ENCODE results near the gene PCDHGB1. TPM values are rescaled to one million over a fixed set of nuclear protein-coding genes. Genes with fewer than 3 reads are reported as not detected.
"Not testable (repeated sequence)": the region's sequence is repeated elsewhere in the genome, so short reads cannot be mapped to it uniquely, and the experiment has no call there.

PCDHGB1 gene
- total RNA-seq, 2 donors from 2014 or later = 6.8 to 11.4 TPM

- Histone ChIP-seq H3K36me3 (peaks cover 5% of the 10 kb centered on the region), H3K27me3 (replicated peaks; ENCODE audit: insufficient read depth) (no peaks in the 10 kb centered on the region), H3K4me3 (peak overlapping the region; percentile 12), H3K4me1 (ENCODE audit: control insufficient read depth in 1 of 2, low read depth in 2 of 2) (no peaks in the 10 kb centered on the region), H3K9me3 (peaks cover 95% of the 10 kb centered on the region), H3K27ac (no peak overlapping the region)
- DNase-seq (ENCODE audit: low spot score) (no peak), ATAC-seq (ENCODE audit: insufficient number of reproducible peaks, low FRiP score, low read depth) (no peak)
- TF ChIP-seq CTCF (IDR thresholded peaks at IDR 0.05) = no peak
Measured at GRCh38 chr5:141389153-141390042, 39.5 kb downstream of the PCDHGB1 start.

DNA sequence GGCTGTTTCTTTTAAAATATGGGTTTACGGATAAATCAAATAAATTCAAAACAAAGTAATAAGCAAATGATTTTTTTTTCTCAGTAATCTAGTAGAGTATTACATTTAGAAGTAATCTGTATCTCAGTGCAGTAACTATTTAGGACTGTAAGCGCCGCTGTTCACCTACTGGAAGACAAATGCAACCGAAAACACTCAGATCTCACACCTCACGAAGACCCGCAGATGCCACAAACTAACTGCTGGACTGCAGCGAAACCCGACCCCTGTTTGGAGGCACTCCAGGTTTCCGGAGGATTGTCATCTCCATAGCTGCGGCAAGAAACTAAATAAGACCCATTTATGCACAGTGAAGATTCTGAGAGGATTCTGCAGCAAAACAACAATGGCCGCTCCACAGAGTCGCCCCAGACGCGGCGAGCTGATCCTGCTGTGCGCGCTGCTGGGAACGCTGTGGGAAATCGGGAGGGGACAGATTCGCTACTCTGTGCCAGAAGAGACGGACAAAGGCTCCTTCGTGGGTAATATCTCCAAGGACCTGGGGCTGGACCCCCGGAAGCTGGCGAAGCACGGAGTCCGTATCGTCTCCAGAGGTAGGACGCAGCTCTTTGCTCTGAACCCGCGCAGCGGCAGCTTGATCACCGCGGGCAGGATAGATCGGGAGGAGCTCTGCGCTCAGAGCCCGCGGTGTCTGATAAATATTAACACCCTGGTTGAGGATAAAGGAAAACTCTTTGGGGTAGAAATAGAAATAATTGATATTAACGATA is 42.7 kb downstream of the PCDHGB1 start, which contains the start of gene PCDHGA8:
TSS of gene PCDHGA8 (plus strand) at position 205 of the 770 bp plus-strand sequence. CDS start at position 386, 181 bp downstream.
- no peak within 1 kb of the TSS for H3K27ac ChIP-seq
- no peak for TF ChIP-seq CTCF (IDR thresholded peaks at IDR 0.05)
- H3K36me3 ChIP-seq = peaks cover 5% of the 10 kb centered on the region
- ATAC-seq (ENCODE audit: insufficient number of reproducible peaks, low FRiP score, low read depth) (no peak), DNase-seq (ENCODE audit: low spot score) (no peak)
- no peaks in the 10 kb centered on the region for H3K4me1 ChIP-seq (ENCODE audit: control insufficient read depth in 1 of 2, low read depth in 2 of 2)
- peak within 1 kb of the TSS; percentile 32 for H3K4me3 ChIP-seq
- no peaks in the 10 kb centered on the region for H3K27me3 ChIP-seq (replicated peaks; ENCODE audit: insufficient read depth)
- peaks cover 91% of the 10 kb centered on the region for H3K9me3 ChIP-seq

- Histone ChIP-seq H3K9me3 (peaks cover 93% of the 10 kb centered on the region), H3K27me3 (replicated peaks; ENCODE audit: insufficient read depth) (no peaks in the 10 kb centered on the region), H3K4me1 (ENCODE audit: control insufficient read depth in 1 of 2, low read depth in 2 of 2) (no peaks in the 10 kb centered on the region), H3K36me3 (peaks cover 5% of the 10 kb centered on the region), H3K4me3 (peak overlapping the region; percentile 23), H3K27ac (no peak overlapping the region)
- no peak for TF ChIP-seq CTCF (IDR thresholded peaks at IDR 0.05)
- no peak for ATAC-seq (ENCODE audit: insufficient number of reproducible peaks, low FRiP score, low read depth)
- no peak for DNase-seq (ENCODE audit: low spot score)
Measured at GRCh38 chr5:141393267-141393666, 43.4 kb downstream of the PCDHGB1 start.

GRCh38 chr5:141394401-141395187 is 44.7 kb downstream of the PCDHGB1 start:
- H3K27me3 ChIP-seq (replicated peaks; ENCODE audit: insufficient read depth); H3K4me3 ChIP-seq; H3K36me3 ChIP-seq; H3K27ac ChIP-seq; DNase-seq (ENCODE audit: low spot score); H3K4me1 ChIP-seq (ENCODE audit: control insufficient read depth in 1 of 2, low read depth in 2 of 2); ATAC-seq (ENCODE audit: insufficient number of reproducible peaks, low FRiP score, low read depth): not testable (repeated sequence)
- peaks cover 92% of the 10 kb centered on the region for H3K9me3 ChIP-seq

- not testable (repeated sequence) for DNase-seq (ENCODE audit: low spot score); ATAC-seq (ENCODE audit: insufficient number of reproducible peaks, low FRiP score, low read depth); H3K27me3 ChIP-seq (replicated peaks; ENCODE audit: insufficient read depth); H3K27ac ChIP-seq; H3K4me1 ChIP-seq (ENCODE audit: control insufficient read depth in 1 of 2, low read depth in 2 of 2); H3K36me3 ChIP-seq
- TF ChIP-seq CTCF (IDR thresholded peaks at IDR 0.05) = peak; percentile 29
- Histone ChIP-seq H3K4me3 (peak within 1 kb of the TSS; percentile 47), H3K9me3 (peaks cover 88% of the 10 kb centered on the region)
Measured at GRCh38 chr5:141397756-141398551, 48.1 kb downstream of the PCDHGB1 start, which contains the start of gene PCDHGB5. Gene PCDHGB5 (plus strand): TSS chr5:141397947. CDS start chr5:141398128, 181 bp downstream.
